ENCODE results near the gene DPYSL4.

DPYSL4 gene

GRCh38 chr10:132247943-132248342 is 61.2 kb downstream of the DPYSL4 start:
- DNase-seq = no peak

- no peak for DNase-seq
Observed at GRCh38 chr10:132248455-132249225, 61.9 kb downstream of the DPYSL4 start.

GRCh38 chr10:132249226-132249724 is 62.5 kb downstream of the DPYSL4 start:
- DNase-seq = no peak

GRCh38 chr10:132249824-132250375 is 63.2 kb downstream of the DPYSL4 start:
- DNase-seq = peak; percentile 22

- no peak for DNase-seq
Observed at GRCh38 chr10:132250481-132251475, 64.0 kb downstream of the DPYSL4 start.

GRCh38 chr10:132251928-132252327 is 65.2 kb downstream of the DPYSL4 start:
- DNase-seq = no peak

GRCh38 chr10:132252412-132252811 is 65.7 kb downstream of the DPYSL4 start:
- DNase-seq = no peak

- DNase-seq = no peak
Observed at GRCh38 chr10:132253092-132253687, 66.4 kb downstream of the DPYSL4 start.

- no peak for DNase-seq
Observed at GRCh38 chr10:132254841-132255240, 68.1 kb downstream of the DPYSL4 start.

Data from GF-D8 (cell line).